Measurements from ENCODE around the gene FUZ. TPM values are rescaled to one million over a fixed set of nuclear protein-coding genes. Genes with fewer than 3 reads are reported as not detected.

The FUZ gene
- total RNA-seq, 1 donor from 2014 or later = 26.8 TPM

- no peak for TF ChIP-seq CTCF (conservative IDR thresholded peaks at IDR 0.05)
- H3K9me3 Mint-ChIP-seq = no peaks in the 10 kb centered on the region
- DNase-seq (ENCODE audit: extremely low spot score, unreplicated experiment) = no peak
- peaks cover 5% of the 10 kb centered on the region for H3K36me3 Mint-ChIP-seq
- H3K27me3 Mint-ChIP-seq = no peaks in the 10 kb centered on the region
- H3K27ac Mint-ChIP-seq = no peak overlapping the region
- H3K4me1 Mint-ChIP-seq (ENCODE audit: unreplicated experiment) = peaks cover 4% of the 10 kb centered on the region
- no peak overlapping the region for H3K4me3 Mint-ChIP-seq
Observed at GRCh38 chr19:49800771-49801170, 12.3 kb downstream of the FUZ start.

- no peaks in the 10 kb centered on the region for H3K27me3 Mint-ChIP-seq
- TF ChIP-seq CTCF (conservative IDR thresholded peaks at IDR 0.05) = peak; percentile 27
- H3K4me3 Mint-ChIP-seq = no peak overlapping the region
- H3K27ac Mint-ChIP-seq = no peak overlapping the region
- H3K9me3 Mint-ChIP-seq = no peaks in the 10 kb centered on the region
- DNase-seq (ENCODE audit: extremely low spot score, unreplicated experiment) = no peak
- H3K4me1 Mint-ChIP-seq (ENCODE audit: unreplicated experiment) = peaks cover 4% of the 10 kb centered on the region
- H3K36me3 Mint-ChIP-seq = peaks cover 5% of the 10 kb centered on the region
Observed at GRCh38 chr19:49799798-49800376, 13.2 kb downstream of the FUZ start.

- no peak for DNase-seq (ENCODE audit: extremely low spot score, unreplicated experiment)
- no peaks in the 10 kb centered on the region for H3K9me3 Mint-ChIP-seq
- TF ChIP-seq CTCF (conservative IDR thresholded peaks at IDR 0.05) = no peak
- H3K27me3 Mint-ChIP-seq = no peaks in the 10 kb centered on the region
- peaks cover 5% of the 10 kb centered on the region for H3K36me3 Mint-ChIP-seq
- no peak overlapping the region for H3K4me3 Mint-ChIP-seq
- H3K27ac Mint-ChIP-seq = no peak overlapping the region
- H3K4me1 Mint-ChIP-seq (ENCODE audit: unreplicated experiment) = peaks cover 4% of the 10 kb centered on the region
Observed at GRCh38 chr19:49799271-49799797, 13.8 kb downstream of the FUZ start.

- DNase-seq (ENCODE audit: extremely low spot score, unreplicated experiment) = no peak
- TF ChIP-seq CTCF (conservative IDR thresholded peaks at IDR 0.05) = no peak
- H3K9me3 Mint-ChIP-seq = no peaks in the 10 kb centered on the region
- H3K4me1 Mint-ChIP-seq (ENCODE audit: unreplicated experiment) = peaks cover 4% of the 10 kb centered on the region
- H3K27ac Mint-ChIP-seq = no peak overlapping the region
- H3K27me3 Mint-ChIP-seq = no peaks in the 10 kb centered on the region
- H3K36me3 Mint-ChIP-seq = peaks cover 5% of the 10 kb centered on the region
- no peak overlapping the region for H3K4me3 Mint-ChIP-seq
Observed at GRCh38 chr19:49798574-49798973, 14.5 kb downstream of the FUZ start.

- no peak overlapping the region for H3K27ac Mint-ChIP-seq
- no peak for TF ChIP-seq CTCF (conservative IDR thresholded peaks at IDR 0.05)
- H3K4me1 Mint-ChIP-seq (ENCODE audit: unreplicated experiment) = no peaks in the 10 kb centered on the region
- no peak for DNase-seq (ENCODE audit: extremely low spot score, unreplicated experiment)
- H3K36me3 Mint-ChIP-seq = peaks cover 5% of the 10 kb centered on the region
- H3K27me3 Mint-ChIP-seq = no peaks in the 10 kb centered on the region
- H3K4me3 Mint-ChIP-seq = no peak overlapping the region
- H3K9me3 Mint-ChIP-seq = no peaks in the 10 kb centered on the region
Observed at GRCh38 chr19:49795615-49796014, 17.5 kb downstream of the FUZ start.

GRCh38 chr19:49793561-49793840 lies 19.6 kb downstream of the FUZ start:
- Mint-ChIP-seq H3K36me3 (peaks cover 12% of the 10 kb centered on the region), H3K4me3 (no peak overlapping the region), H3K9me3 (no peaks in the 10 kb centered on the region), H3K27ac (no peak overlapping the region), H3K4me1 (ENCODE audit: unreplicated experiment) (no peaks in the 10 kb centered on the region), H3K27me3 (no peaks in the 10 kb centered on the region)
- DNase-seq (ENCODE audit: extremely low spot score, unreplicated experiment) = no peak
- no peak for TF ChIP-seq CTCF (conservative IDR thresholded peaks at IDR 0.05)
